ENCODE data around the gene LINC00237.

DNA sequence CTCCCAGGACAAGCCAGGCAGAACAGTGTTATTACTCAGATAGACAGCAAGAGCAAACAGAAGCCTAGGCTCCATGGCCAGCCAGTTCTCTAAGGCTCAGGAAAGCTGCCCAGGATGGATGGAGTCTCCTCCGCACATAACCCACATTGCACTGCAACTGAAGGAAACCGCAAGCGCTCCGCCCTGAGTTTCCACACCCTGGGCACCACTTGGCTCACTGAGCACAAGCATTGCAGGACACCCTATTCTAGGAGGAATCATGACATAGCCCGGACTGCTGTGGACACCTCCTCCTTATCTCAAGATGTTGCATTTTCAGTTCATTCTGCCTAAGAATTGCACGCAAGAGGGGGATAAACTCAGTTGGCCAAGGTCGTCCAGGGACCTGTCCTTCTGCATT is 42.9 kb downstream of the LINC00237 start:
- TF ChIP-seq, protein P1, sequence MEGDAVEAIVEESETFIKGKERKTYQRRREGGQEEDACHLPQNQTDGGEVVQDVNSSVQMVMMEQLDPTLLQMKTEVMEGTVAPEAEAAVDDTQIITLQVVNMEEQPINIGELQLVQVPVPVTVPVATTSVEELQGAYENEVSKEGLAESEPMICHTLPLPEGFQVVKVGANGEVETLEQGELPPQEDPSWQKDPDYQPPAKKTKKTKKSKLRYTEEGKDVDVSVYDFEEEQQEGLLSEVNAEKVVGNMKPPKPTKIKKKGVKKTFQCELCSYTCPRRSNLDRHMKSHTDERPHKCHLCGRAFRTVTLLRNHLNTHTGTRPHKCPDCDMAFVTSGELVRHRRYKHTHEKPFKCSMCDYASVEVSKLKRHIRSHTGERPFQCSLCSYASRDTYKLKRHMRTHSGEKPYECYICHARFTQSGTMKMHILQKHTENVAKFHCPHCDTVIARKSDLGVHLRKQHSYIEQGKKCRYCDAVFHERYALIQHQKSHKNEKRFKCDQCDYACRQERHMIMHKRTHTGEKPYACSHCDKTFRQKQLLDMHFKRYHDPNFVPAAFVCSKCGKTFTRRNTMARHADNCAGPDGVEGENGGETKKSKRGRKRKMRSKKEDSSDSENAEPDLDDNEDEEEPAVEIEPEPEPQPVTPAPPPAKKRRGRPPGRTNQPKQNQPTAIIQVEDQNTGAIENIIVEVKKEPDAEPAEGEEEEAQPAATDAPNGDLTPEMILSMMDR (IDR thresholded peaks at IDR 0.05), result no peak
- no peak for TF ChIP-seq EZH2 (IDR thresholded peaks at IDR 0.05; ENCODE audit: borderline replicate concordance, insufficient read depth, low read depth, low read length, poor library complexity, severe bottlenecking)

Measured in B cell (primary cell).